ENCODE data around the gene IL10RB. TPM values are rescaled to one million over a fixed set of nuclear protein-coding genes. Genes with fewer than 3 reads are reported as not detected.

Gene IL10RB
- total and polyA plus RNA-seq, 8 donors = 11.9 to 25.1 (median 14.0) TPM

GRCh38 chr21:33245289-33245918, 20.8 kb upstream of the IL10RB start:
- FAIRE-seq = no peak
- Histone ChIP-seq H3K27me3 (no peaks in the 10 kb centered on the region), H3K4me3 (no peak overlapping the region), H3K4me1 (no peaks in the 10 kb centered on the region), H3K9me3 (no peaks in the 10 kb centered on the region), H3K27ac (no peak overlapping the region), H3K36me3 (peaks cover 0 to 17% (median 4%) of the 10 kb centered on the region in 3 donors)
- ATAC-seq = no peak
- TF ChIP-seq, protein P1, sequence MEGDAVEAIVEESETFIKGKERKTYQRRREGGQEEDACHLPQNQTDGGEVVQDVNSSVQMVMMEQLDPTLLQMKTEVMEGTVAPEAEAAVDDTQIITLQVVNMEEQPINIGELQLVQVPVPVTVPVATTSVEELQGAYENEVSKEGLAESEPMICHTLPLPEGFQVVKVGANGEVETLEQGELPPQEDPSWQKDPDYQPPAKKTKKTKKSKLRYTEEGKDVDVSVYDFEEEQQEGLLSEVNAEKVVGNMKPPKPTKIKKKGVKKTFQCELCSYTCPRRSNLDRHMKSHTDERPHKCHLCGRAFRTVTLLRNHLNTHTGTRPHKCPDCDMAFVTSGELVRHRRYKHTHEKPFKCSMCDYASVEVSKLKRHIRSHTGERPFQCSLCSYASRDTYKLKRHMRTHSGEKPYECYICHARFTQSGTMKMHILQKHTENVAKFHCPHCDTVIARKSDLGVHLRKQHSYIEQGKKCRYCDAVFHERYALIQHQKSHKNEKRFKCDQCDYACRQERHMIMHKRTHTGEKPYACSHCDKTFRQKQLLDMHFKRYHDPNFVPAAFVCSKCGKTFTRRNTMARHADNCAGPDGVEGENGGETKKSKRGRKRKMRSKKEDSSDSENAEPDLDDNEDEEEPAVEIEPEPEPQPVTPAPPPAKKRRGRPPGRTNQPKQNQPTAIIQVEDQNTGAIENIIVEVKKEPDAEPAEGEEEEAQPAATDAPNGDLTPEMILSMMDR (IDR thresholded peaks at IDR 0.05) = no peak
- no peak for DNase-seq
- WGBS, 2 donors = 79 to 84% methylated on average over 4 of the region's 4 CpGs
- intact Hi-C loops (cut with DNase I) = no loop called here

GRCh38 chr21:33246506-33246905, 19.7 kb upstream of the IL10RB start:
- no peaks in the 10 kb centered on the region for H3K4me1 ChIP-seq
- H3K4me3 ChIP-seq = no peak overlapping the region
- TF ChIP-seq, protein P1 (IDR thresholded peaks at IDR 0.05) = no peak
- intact Hi-C loops (cut with DNase I) = no loop called here
- DNase-seq (no peak), ATAC-seq (no peak), FAIRE-seq (no peak)
- H3K36me3 ChIP-seq = peaks cover 0 to 20% (median 4%) of the 10 kb centered on the region in 3 donors
- WGBS, 2 donors = 92 to 96% methylated on average over 5 of the region's 5 CpGs
- H3K27ac ChIP-seq = no peak overlapping the region
- no peaks in the 10 kb centered on the region for H3K9me3 ChIP-seq
- no peaks in the 10 kb centered on the region for H3K27me3 ChIP-seq

- no peaks in the 10 kb centered on the region for H3K4me1 ChIP-seq
- ATAC-seq (no peak), DNase-seq (no peak), FAIRE-seq (no peak)
- TF ChIP-seq, protein P1 (IDR thresholded peaks at IDR 0.05) = no peak
- no peaks in the 10 kb centered on the region for H3K27me3 ChIP-seq
- H3K4me3 ChIP-seq = no peak overlapping the region
- H3K9me3 ChIP-seq = no peaks in the 10 kb centered on the region
- no peak overlapping the region for H3K27ac ChIP-seq
- 91 to 96% methylated on average over 7 of the region's 7 CpGs for WGBS, 2 donors
- peaks cover 0 to 20% (median 4%) of the 10 kb centered on the region in 3 donors for H3K36me3 ChIP-seq
- intact Hi-C loops (cut with DNase I) = no loop called here
Measured at GRCh38 chr21:33246963-33247362, 19.2 kb upstream of the IL10RB start.

- FAIRE-seq (no peak), ATAC-seq (peak in 1 of 4 donors; percentile 23), DNase-seq (no peak)
- TF ChIP-seq, protein P1 (IDR thresholded peaks at IDR 0.05) = no peak
- Histone ChIP-seq H3K4me1 (no peaks in the 10 kb centered on the region), H3K9me3 (no peaks in the 10 kb centered on the region), H3K4me3 (no peak overlapping the region), H3K27ac (no peak overlapping the region), H3K27me3 (no peaks in the 10 kb centered on the region), H3K36me3 (peaks cover 0 to 20% (median 4%) of the 10 kb centered on the region in 3 donors)
- WGBS, 2 donors = 66 to 79% methylated on average over 6 of the region's 6 CpGs
- intact Hi-C loops (cut with DNase I) = no loop called here
Measured at GRCh38 chr21:33247599-33247998, 18.6 kb upstream of the IL10RB start.

GRCh38 chr21:33249331-33250002, 16.7 kb upstream of the IL10RB start:
- Histone ChIP-seq H3K27ac (no peak overlapping the region), H3K4me3 (no peak overlapping the region), H3K36me3 (peaks cover 0 to 20% (median 8%) of the 10 kb centered on the region in 3 donors), H3K4me1 (no peaks in the 10 kb centered on the region), H3K27me3 (no peaks in the 10 kb centered on the region), H3K9me3 (no peaks in the 10 kb centered on the region)
- intact Hi-C loops (cut with DNase I) = no loop called here
- ATAC-seq = no peak
- FAIRE-seq = no peak
- TF ChIP-seq, protein P1 (IDR thresholded peaks at IDR 0.05) = no peak
- 91 to 96% methylated on average over 7 of the region's 7 CpGs for WGBS, 2 donors
- DNase-seq = no peak

Data from pancreas (tissue), 10 donors.